A673 (cell line): ENCODE results near the gene RNASET2.

Experiments used
- CTCF ChIP-seq: fragments of 300-800, 200-600 bp; sonication (generic); conservative IDR thresholded peaks from 2 replicates; pipeline ENCODE4 v1.5.1; 2017; ENCODE audit warnings: low read depth, mild to moderate bottlenecking, antibody characterized with exemption, low read length, moderate library complexity, mixed read lengths
- EZH2 ChIP-seq: fragments of 200-600 bp; sonication (generic); IDR thresholded peaks from 2 replicates; pipeline ENCODE4 v1.6.1; 2017; ENCODE audit warnings: borderline replicate concordance, low read depth, mild to moderate bottlenecking, mixed read lengths, antibody characterized with exemption, low read length; ENCODE audit not compliant: poor library complexity, severe bottlenecking

GRCh38 chr6:166907871-166908806, 48.2 kb downstream of the RNASET2 start:
- TF ChIP-seq CTCF (no peak), EZH2 (no peak)
